22Rv1 (cell line): ENCODE results near the gene QSER1.

Source experiments
- ZFX ChIP-seq: fragments of 450-650 bp; IDR thresholded peaks from 2 replicates; pipeline ENCODE4 v1.6.1; 2017; ENCODE audit warnings: antibody characterized with exemption, borderline replicate concordance
- TF ChIP-seq, protein P1 (sequence below): fragments of 450-650 bp; IDR thresholded peaks from 2 replicates; pipeline ENCODE4 v1.5.1; 2017; ENCODE audit warnings: mild to moderate bottlenecking

DNA sequence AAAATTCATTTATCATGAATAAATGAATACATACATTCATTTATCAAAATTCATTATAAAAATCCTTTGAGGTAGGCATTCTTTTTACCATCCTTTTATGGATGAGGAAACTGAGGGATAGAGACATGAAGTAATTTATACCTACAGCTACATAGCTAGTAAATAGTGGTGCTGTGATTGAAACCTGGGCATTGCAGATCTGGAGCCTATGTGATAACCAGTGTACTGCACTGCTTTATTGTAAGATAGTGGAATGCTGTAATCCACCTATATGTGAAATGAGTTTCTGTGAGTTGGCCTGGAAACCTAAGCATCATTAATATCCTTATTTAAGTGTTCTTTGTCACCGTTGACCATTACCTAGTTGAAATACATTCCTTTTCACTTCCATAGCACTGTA lies 4.5 kb downstream of the QSER1 start:
- TF ChIP-seq, protein P1, sequence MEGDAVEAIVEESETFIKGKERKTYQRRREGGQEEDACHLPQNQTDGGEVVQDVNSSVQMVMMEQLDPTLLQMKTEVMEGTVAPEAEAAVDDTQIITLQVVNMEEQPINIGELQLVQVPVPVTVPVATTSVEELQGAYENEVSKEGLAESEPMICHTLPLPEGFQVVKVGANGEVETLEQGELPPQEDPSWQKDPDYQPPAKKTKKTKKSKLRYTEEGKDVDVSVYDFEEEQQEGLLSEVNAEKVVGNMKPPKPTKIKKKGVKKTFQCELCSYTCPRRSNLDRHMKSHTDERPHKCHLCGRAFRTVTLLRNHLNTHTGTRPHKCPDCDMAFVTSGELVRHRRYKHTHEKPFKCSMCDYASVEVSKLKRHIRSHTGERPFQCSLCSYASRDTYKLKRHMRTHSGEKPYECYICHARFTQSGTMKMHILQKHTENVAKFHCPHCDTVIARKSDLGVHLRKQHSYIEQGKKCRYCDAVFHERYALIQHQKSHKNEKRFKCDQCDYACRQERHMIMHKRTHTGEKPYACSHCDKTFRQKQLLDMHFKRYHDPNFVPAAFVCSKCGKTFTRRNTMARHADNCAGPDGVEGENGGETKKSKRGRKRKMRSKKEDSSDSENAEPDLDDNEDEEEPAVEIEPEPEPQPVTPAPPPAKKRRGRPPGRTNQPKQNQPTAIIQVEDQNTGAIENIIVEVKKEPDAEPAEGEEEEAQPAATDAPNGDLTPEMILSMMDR: no peak
- no peak for TF ChIP-seq ZFX
